ENCODE results near the gene GOLGA6A.

GRCh38 chr15:74027688-74028087, 54.7 kb downstream of the GOLGA6A start:
- TF ChIP-seq CTCF (IDR thresholded peaks at IDR 0.05; ENCODE audit: low read depth, low read length, poor library complexity, severe bottlenecking) (no peak), EZH2phosphoT487 (IDR thresholded peaks at IDR 0.05; ENCODE audit: borderline replicate concordance, low read length) (no peak)

Measured in DOHH2 (cell line).